ENCODE data around the gene DLGAP4.

DNA sequence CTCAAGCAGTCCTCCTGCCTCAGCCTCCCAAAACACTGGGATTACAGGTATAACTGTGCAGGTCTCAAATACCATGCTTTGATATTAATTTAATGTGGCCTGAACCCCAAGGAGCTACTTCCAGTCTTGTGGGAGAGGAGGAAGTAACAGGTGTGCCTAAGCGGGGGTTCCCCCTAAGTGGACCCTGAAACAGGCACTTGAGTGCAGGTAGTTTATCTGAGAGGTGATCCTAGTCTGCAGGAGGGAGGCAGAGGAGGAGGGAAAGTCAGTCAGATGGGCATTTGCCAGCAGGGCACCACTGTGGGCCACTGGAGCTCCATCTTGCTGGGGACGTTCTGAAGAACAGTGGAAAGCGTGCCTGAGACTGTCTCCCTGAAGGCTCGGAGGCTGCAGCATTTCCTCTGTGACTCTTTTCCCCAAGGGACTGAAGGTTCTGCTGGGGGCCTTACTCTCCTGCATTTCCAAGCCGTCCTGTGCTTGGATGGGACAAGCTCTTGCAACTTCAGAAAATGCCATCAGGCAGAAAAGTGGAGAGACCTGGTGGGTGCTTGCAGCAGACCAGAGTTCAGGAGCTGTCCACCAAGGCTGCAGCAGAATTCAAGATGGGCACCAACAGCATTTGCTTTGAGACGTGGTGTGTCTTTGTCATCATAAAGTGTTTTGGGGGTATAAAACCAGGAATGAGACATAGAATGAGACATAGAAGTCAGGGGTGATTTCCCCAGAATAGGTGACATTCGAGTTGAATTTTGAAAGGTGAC, 4.6 kb upstream of the DLGAP4 start:
- no peak for TF ChIP-seq NFIC (IDR thresholded peaks at IDR 0.05; ENCODE audit: borderline replicate concordance)
- no peak for TF ChIP-seq CTCF (IDR thresholded peaks at IDR 0.05)
- no peak for TF ChIP-seq RCOR1 (IDR thresholded peaks at IDR 0.05; ENCODE audit: low read length)
- TF ChIP-seq GABPA (IDR thresholded peaks at IDR 0.05; ENCODE audit: low read depth) = no peak
- no peak for TF ChIP-seq POLR2AphosphoS5 (IDR thresholded peaks at IDR 0.05; ENCODE audit: low read depth, low read length)
- TF ChIP-seq SMC3 (IDR thresholded peaks at IDR 0.05; ENCODE audit: low read depth, low read length) = no peak
- TF ChIP-seq SIN3A (IDR thresholded peaks at IDR 0.05; ENCODE audit: borderline replicate concordance, low read depth, low read length) = no peak
- no peak for TF ChIP-seq EP300 (IDR thresholded peaks at IDR 0.05; ENCODE audit: borderline replicate concordance in 1 of 2, low read depth in 1 of 2, low read length in 1 of 2)
- TF ChIP-seq TAF1 (IDR thresholded peaks at IDR 0.05; ENCODE audit: borderline replicate concordance, low read depth, low read length) = no peak
- TF ChIP-seq, protein P1, sequence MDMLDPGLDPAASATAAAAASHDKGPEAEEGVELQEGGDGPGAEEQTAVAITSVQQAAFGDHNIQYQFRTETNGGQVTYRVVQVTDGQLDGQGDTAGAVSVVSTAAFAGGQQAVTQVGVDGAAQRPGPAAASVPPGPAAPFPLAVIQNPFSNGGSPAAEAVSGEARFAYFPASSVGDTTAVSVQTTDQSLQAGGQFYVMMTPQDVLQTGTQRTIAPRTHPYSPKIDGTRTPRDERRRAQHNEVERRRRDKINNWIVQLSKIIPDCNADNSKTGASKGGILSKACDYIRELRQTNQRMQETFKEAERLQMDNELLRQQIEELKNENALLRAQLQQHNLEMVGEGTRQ (IDR thresholded peaks at IDR 0.05; ENCODE audit: borderline replicate concordance, low read depth, low read length) = no peak
- TF ChIP-seq YY1 (IDR thresholded peaks at IDR 0.05; ENCODE audit: low read depth) = no peak
- TF ChIP-seq, protein P2, sequence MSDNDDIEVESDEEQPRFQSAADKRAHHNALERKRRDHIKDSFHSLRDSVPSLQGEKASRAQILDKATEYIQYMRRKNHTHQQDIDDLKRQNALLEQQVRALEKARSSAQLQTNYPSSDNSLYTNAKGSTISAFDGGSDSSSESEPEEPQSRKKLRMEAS (IDR thresholded peaks at IDR 0.05; ENCODE audit: low read depth) = no peak
- TF ChIP-seq JUND (IDR thresholded peaks at IDR 0.05) = no peak
- TF ChIP-seq, protein P3, sequence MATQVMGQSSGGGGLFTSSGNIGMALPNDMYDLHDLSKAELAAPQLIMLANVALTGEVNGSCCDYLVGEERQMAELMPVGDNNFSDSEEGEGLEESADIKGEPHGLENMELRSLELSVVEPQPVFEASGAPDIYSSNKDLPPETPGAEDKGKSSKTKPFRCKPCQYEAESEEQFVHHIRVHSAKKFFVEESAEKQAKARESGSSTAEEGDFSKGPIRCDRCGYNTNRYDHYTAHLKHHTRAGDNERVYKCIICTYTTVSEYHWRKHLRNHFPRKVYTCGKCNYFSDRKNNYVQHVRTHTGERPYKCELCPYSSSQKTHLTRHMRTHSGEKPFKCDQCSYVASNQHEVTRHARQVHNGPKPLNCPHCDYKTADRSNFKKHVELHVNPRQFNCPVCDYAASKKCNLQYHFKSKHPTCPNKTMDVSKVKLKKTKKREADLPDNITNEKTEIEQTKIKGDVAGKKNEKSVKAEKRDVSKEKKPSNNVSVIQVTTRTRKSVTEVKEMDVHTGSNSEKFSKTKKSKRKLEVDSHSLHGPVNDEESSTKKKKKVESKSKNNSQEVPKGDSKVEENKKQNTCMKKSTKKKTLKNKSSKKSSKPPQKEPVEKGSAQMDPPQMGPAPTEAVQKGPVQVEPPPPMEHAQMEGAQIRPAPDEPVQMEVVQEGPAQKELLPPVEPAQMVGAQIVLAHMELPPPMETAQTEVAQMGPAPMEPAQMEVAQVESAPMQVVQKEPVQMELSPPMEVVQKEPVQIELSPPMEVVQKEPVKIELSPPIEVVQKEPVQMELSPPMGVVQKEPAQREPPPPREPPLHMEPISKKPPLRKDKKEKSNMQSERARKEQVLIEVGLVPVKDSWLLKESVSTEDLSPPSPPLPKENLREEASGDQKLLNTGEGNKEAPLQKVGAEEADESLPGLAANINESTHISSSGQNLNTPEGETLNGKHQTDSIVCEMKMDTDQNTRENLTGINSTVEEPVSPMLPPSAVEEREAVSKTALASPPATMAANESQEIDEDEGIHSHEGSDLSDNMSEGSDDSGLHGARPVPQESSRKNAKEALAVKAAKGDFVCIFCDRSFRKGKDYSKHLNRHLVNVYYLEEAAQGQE (IDR thresholded peaks at IDR 0.05; ENCODE audit: low read depth, low read length) = no peak

Measured in SK-N-SH (cell line).